AG04450 (cell line): ENCODE measurements around the gene PDX1. TPM values are rescaled to one million over a fixed set of nuclear protein-coding genes. Genes with fewer than 3 reads are reported as not detected.

Source experiments
- CTCF ChIA-PET: fragments of 300-600, 350-600 bp; formaldehyde crosslinking; extraction: SDS; loops from one replicate; lab custom pipeline; 2022; ENCODE audit warnings: antibody characterized with exemption, inconsistent platforms; lab: Charles Lee
- POLR2A ChIA-PET: fragments of 350-600 bp; formaldehyde crosslinking; extraction: SDS; loops from one replicate; lab custom pipeline; 2021; ENCODE audit warnings: antibody characterized with exemption, inconsistent platforms; lab: Yijun Ruan, JAX
- DNase-seq: peaks from one replicate; pipeline ENCODE4 v3.0.0-alpha.2; 2011; ENCODE audit warnings: low read depth, low spot score
- H3K27ac ChIP-seq: one replicate; pipeline ENCODE4 v1.5.1; 2012; ENCODE audit warnings: low read depth, low read length, control low read depth
- H3K27me3 ChIP-seq: one replicate; pipeline ENCODE4 v1.6.0; 2012; ENCODE audit warnings: low read length; ENCODE audit not compliant: control insufficient read depth, insufficient read depth
- H3K4me3 ChIP-seq: 2 replicates; pipeline ENCODE4 v1.5.1; 2011; ENCODE audit warnings: mild to moderate bottlenecking, low read depth, low read length, control low read depth
- H3K9me3 ChIP-seq: 2 replicates; pipeline ENCODE4 v1.5.1; 2012; ENCODE audit warnings: low read length; ENCODE audit not compliant: control insufficient read depth, insufficient read depth
- polyA plus RNA-seq: library from polyadenylated mRNA; depleted of rRNA; stranded (reverse); fragments of >200 nt; gene quantifications from 2 replicates; pipeline ENCODE4 v1.2.3, GENCODE V29; 2011
- TF ChIP-seq, protein P1 (sequence below): IDR thresholded peaks from 2 replicates; pipeline ENCODE4 v1.5.1; 2011; ENCODE audit warnings: low read depth, low read length, control low read depth, inconsistent platforms

Gene PDX1
- polyA plus RNA-seq, 1 experiment: not detected

DNA sequence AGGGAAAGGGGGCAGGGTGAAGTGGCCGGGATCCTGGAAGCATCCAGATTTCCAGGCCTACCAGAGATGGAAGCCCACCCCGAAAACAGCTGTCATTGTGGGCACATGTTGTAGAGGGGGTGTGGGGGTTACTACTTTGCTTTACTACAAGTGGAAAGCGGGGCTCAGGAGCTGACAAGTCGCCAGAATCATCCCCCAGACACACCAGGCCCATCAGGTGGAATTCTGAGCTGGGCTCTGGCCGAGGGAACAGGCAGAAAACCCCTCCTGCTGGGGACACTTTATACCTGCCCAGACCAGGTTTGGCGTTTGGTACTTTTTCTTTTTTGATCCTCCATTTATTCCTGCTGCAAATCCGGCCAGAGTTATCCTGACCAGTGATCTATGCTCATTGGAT, 45.5 kb downstream of the PDX1 start:
- TF ChIP-seq, protein P1, sequence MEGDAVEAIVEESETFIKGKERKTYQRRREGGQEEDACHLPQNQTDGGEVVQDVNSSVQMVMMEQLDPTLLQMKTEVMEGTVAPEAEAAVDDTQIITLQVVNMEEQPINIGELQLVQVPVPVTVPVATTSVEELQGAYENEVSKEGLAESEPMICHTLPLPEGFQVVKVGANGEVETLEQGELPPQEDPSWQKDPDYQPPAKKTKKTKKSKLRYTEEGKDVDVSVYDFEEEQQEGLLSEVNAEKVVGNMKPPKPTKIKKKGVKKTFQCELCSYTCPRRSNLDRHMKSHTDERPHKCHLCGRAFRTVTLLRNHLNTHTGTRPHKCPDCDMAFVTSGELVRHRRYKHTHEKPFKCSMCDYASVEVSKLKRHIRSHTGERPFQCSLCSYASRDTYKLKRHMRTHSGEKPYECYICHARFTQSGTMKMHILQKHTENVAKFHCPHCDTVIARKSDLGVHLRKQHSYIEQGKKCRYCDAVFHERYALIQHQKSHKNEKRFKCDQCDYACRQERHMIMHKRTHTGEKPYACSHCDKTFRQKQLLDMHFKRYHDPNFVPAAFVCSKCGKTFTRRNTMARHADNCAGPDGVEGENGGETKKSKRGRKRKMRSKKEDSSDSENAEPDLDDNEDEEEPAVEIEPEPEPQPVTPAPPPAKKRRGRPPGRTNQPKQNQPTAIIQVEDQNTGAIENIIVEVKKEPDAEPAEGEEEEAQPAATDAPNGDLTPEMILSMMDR: no peak
- ChIA-PET CTCF (interaction anchor here (0.6 to 1.8 kb wide), 6 partner anchors 12 to 595 kb away, joined by 3 to 11 read pairs (median 4); no protein-coding TSS in a partner anchor), POLR2A (no interaction called here)

DNA sequence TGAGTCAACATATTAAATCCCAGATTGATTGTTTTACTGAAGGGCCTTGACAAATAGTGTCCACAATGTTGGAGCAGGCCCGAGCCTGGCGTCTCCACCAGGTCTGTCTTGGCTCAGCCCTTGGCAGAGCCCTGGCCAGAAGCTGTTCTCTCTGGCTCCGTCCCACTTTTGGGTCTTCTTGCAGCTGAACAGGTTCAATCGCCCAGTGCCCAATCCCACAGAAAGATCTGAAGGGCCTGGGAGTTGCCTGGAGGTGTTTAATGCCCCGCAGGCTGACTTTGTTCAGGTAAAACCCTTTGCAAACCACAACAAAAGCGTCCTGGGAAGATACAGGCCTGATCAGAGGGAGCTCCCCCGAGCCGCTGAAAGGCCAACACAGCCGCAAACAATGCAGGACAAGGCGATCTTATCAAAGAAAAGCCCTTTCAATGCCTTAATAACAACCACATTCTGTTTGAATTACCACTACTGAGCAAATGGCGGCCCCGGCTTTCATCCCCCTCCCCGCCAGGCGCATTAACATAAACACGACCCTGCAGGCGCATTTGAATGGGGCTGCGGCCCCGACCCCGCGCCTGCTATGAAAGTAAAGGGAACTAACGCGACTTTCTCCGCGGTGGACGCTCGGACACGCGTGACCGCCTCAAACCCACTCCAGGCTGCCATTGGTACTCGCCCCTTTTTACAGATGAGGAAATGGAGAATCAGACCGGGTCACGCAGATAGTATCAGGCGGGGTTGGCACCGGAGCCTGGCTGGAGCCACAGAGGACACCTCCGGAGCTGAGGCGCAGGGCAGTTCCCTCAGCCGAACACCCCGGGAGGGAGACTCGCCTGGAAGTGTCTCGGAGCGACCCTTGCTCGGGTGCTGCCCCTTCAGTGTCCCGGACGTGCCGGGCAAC, 46.2 kb downstream of the PDX1 start:
- Histone ChIP-seq H3K27me3 (peaks cover 94% of the 10 kb centered on the region), H3K27ac (no peak overlapping the region), H3K9me3 (no peaks in the 10 kb centered on the region; the same call in 1 of the 2 replicates), H3K4me3 (no peak overlapping the region)
- POLR2A ChIA-PET: no interaction called here
- TF ChIP-seq, protein P1: no peak
- DNase-seq: no peak
- CTCF ChIA-PET: interaction anchor here (0.6 to 1.8 kb wide), 4 partner anchors 12 to 596 kb away, joined by 3 to 11 read pairs (median 5); no protein-coding TSS in a partner anchor

More for the DNA sequence above, 45.5 kb downstream of the PDX1 start:
- DNase-seq: no peak
- Histone ChIP-seq H3K9me3 (no peaks in the 10 kb centered on the region; the same call in 1 of the 2 replicates), H3K4me3 (no peak overlapping the region), H3K27ac (no peak overlapping the region), H3K27me3 (peaks cover 93% of the 10 kb centered on the region)

DNA sequence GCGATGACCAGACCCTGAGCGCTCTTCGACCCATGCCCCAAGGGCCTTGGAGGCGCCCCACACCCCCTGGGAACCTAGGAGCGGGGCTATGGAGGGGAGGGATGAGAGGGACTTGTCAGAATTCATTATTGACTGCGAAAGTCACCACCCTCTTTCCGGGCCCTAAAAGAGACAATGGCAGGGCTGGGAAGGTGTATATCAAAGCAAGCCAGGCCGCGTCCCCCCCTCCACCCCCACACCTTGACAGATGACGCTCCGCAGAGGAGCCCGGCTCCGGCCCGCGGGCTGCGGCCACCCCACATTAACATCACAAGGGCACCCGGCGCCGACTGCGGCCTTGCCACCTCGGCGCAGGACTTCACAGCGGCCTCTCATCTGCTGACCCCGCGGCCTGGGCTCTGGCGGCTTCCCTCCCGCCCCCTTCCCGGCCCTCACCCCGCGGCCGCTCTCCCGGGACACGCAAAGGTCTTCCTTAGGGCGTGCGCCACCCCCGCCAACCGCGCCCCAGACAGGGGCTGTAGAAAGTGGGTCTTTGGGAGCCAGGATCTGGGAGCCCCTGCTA, 46.9 kb downstream of the PDX1 start:
- TF ChIP-seq, protein P1: no peak
- POLR2A ChIA-PET: no interaction called here
- Histone ChIP-seq H3K9me3 (no peaks in the 10 kb centered on the region; the same call in 1 of the 2 replicates), H3K27me3 (peaks cover 94% of the 10 kb centered on the region), H3K27ac (no peak overlapping the region), H3K4me3 (no peak overlapping the region)
- no peak for DNase-seq
- CTCF ChIA-PET: no interaction called here

DNA sequence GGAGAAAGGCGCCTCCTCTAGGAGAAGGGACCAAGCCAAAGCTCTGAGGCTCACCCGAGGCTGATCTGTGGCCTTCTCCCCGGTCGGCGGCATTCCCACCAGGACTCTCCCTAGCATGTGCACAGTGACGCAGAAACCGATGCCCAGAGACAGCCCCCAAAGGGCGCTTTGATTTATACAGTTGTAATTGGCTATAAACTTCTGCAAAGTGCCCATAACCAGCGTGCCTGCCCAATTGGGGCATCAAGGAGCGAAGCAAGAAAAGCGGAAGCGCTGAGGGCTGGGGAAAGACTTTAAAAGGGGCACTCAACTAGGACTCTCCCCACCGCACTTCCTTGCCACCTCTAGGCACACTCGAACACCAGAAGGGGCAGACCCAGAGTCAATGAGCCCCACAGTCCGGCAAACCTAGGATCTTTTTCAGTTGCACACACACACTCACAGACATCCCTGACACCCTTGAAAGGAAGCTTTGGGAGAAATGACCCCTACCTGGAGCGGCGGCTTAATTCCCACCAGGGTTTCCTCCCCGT, 47.5 kb downstream of the PDX1 start:
- peaks cover 95% of the 10 kb centered on the region for H3K27me3 ChIP-seq
- H3K4me3 ChIP-seq: no peak overlapping the region
- no peak overlapping the region for H3K27ac ChIP-seq
- ChIA-PET CTCF (interaction anchor here (1.0 kb wide), 1 partner anchor 14 kb away, joined by 4 read pairs; no protein-coding TSS in a partner anchor), POLR2A (no interaction called here)
- DNase-seq: no peak
- TF ChIP-seq, protein P1: no peak
- no peaks in the 10 kb centered on the region; the same call in 1 of the 2 replicates for H3K9me3 ChIP-seq
